SH-SY5Y (cell line): ENCODE data around the gene KIF26B.

Experiments
- GATA2 ChIP-seq: IDR thresholded peaks from 2 replicates; pipeline ENCODE4 v1.6.1; 2011; ENCODE audit warnings: mild to moderate bottlenecking, low read depth, low read length
- GATA3 ChIP-seq: IDR thresholded peaks from 2 replicates; pipeline ENCODE4 v1.6.1; 2011; ENCODE audit warnings: low read depth, mild to moderate bottlenecking, low read length, moderate library complexity

- TF ChIP-seq GATA2 (no peak), GATA3 (no peak)
Measured at GRCh38 chr1:245325922-245326795, 171.4 kb downstream of the KIF26B start.
